SK-N-SH (cell line): ENCODE measurements around the gene NR6A1. TPM values are rescaled to one million over a fixed set of nuclear protein-coding genes. Genes with fewer than 3 reads are reported as not detected.
A peak's percentile ranks its signal among the peaks of the same experiment; 100 is the strongest.

Experiments
- CTCF ChIA-PET: fragments of 300-600, 350-600 bp; formaldehyde crosslinking; extraction: SDS; loops from one replicate; lab custom pipeline; 2021; lab: Yijun Ruan, JAX
- POLR2A ChIA-PET: fragments of 350-600 bp; sonication (Branson Sonifier 250); formaldehyde crosslinking; extraction: SDS; loops from one replicate; lab custom pipeline; 2020; ENCODE audit warnings: antibody characterized with exemption, inconsistent platforms; lab: Yijun Ruan, JAX
- DNase-seq: peaks from one replicate; pipeline ENCODE4 v3.0.0; 2012
- H2AFZ ChIP-seq: fragments of 200-600 bp; sonication (generic); 2 replicates; pipeline ENCODE4 v1.8.1; 2016; ENCODE audit warnings: antibody characterized with exemption, mild to moderate bottlenecking, low read depth
- H3F3A ChIP-seq: fragments of 200-600 bp; sonication (generic); replicated peaks from 2 replicates; pipeline ENCODE3; 2016; ENCODE audit warnings: antibody characterized with exemption, mild to moderate bottlenecking; ENCODE audit not compliant: insufficient read depth
- H3K27ac ChIP-seq, 2 experiments: fragments of 200-500 bp in 1 of 2; fragments of 200-600 bp in 1 of 2; sonication (Bioruptor generic) in 1 of 2; sonication (generic), shearing (Covaris generic) in 1 of 2; 2 replicates each; pipeline versions ENCODE4 v1.5.1 to v1.6.1; 2014 to 2016; ENCODE audit warnings: low read depth in 2 of 2, inconsistent platforms in 1 of 2, low read length in 1 of 2, mild to moderate bottlenecking in 1 of 2, mixed read lengths in 1 of 2
- H3K27me3 ChIP-seq: fragments of 200-600 bp; sonication (generic), shearing (Covaris generic); 2 replicates; pipeline ENCODE4 v1.6.1; 2016; ENCODE audit warnings: mixed run types; ENCODE audit not compliant: insufficient read depth
- H3K36me3 ChIP-seq, 2 experiments: fragments of 200-500 bp in 1 of 2; fragments of 200-600 bp in 1 of 2; sonication (Bioruptor generic) in 1 of 2; sonication (generic) in 1 of 2; replicated peaks in 1 of 2; 2 replicates each; pipeline versions ENCODE3 to v1.5.1; 2014 to 2016; ENCODE audit warnings: low read length in 1 of 2, mild to moderate bottlenecking in 1 of 2; ENCODE audit not compliant: insufficient read depth in 2 of 2, control insufficient read depth in 1 of 2
- H3K4me1 ChIP-seq, 2 experiments: fragments of 200-500 bp in 1 of 2; fragments of 200-600 bp in 1 of 2; sonication (Bioruptor generic) in 1 of 2; sonication (generic), shearing (Covaris generic) in 1 of 2; 2 replicates each; pipeline versions ENCODE4 v1.5.1 to v1.6.1; 2014 to 2016; ENCODE audit warnings: low read depth in 1 of 2, low read length in 1 of 2, mixed run types in 1 of 2; ENCODE audit not compliant: insufficient read depth in 2 of 2, control insufficient read depth in 1 of 2
- H3K4me2 ChIP-seq: fragments of 200-600 bp; sonication (generic), shearing (Covaris generic); 2 replicates; pipeline ENCODE4 v1.6.1; 2017; ENCODE audit warnings: mixed run types
- H3K4me3 ChIP-seq, 2 experiments: fragments of 200-500 bp in 1 of 2; fragments of 200-600 bp in 1 of 2; sonication (Bioruptor generic) in 1 of 2; sonication (generic), shearing (Covaris generic) in 1 of 2; 2 replicates each; pipeline versions ENCODE4 v1.5.1 to v1.8.1; 2014 to 2016; ENCODE audit warnings: low read depth in 2 of 2, inconsistent platforms in 1 of 2, low read length in 1 of 2, mild to moderate bottlenecking in 1 of 2, mixed read lengths in 1 of 2, moderate library complexity in 1 of 2
- H3K79me2 ChIP-seq: fragments of 200-600 bp; sonication (generic); 2 replicates; pipeline ENCODE4 v1.8.1; 2017; ENCODE audit warnings: mild to moderate bottlenecking; ENCODE audit not compliant: insufficient read depth
- H3K9ac ChIP-seq: fragments of 200-600 bp; sonication (generic); 2 replicates; pipeline ENCODE4 v1.6.1; 2017; ENCODE audit warnings: mixed run types
- H3K9me2 ChIP-seq: fragments of 200-600 bp; sonication (generic); 2 replicates; pipeline ENCODE4 v1.6.1; 2017; ENCODE audit warnings: mixed run types
- H3K9me3 ChIP-seq: fragments of 200-600 bp; sonication (generic); 2 replicates; pipeline ENCODE4 v1.6.1; 2017; ENCODE audit warnings: mixed run types, mild to moderate bottlenecking, moderate library complexity
- H4K20me1 ChIP-seq: fragments of 200-600 bp; sonication (generic); 2 replicates; pipeline ENCODE4 v1.6.1; 2017; ENCODE audit warnings: mild to moderate bottlenecking, mixed run types; ENCODE audit not compliant: insufficient read depth
- CTCF ChIP-seq: fragments of 200-600 bp; sonication (generic); IDR thresholded peaks from 2 replicates; pipeline ENCODE4 v1.6.1; 2017; ENCODE audit warnings: antibody characterized with exemption, mild to moderate bottlenecking, moderate library complexity
- ELF1 ChIP-seq: IDR thresholded peaks from 2 replicates; pipeline ENCODE4 v1.4.0; 2012
- EZH2phosphoT487 ChIP-seq: fragments of 200-600 bp; sonication (generic); IDR thresholded peaks from 2 replicates; pipeline ENCODE4 v1.6.1; 2017; ENCODE audit warnings: low read depth, mixed run types, mild to moderate bottlenecking, antibody characterized with exemption, moderate library complexity, borderline replicate concordance
- FOSL2 ChIP-seq: IDR thresholded peaks from 2 replicates; pipeline ENCODE4 v1.4.0; 2012; ENCODE audit warnings: low read depth, mild to moderate bottlenecking, moderate library complexity, borderline replicate concordance
- FOXJ3 ChIP-seq: sonication (generic); formaldehyde crosslinking; IDR thresholded peaks from 2 replicates; pipeline ENCODE4 v1.5.1; 2020; ENCODE audit warnings: mild to moderate bottlenecking, missing genetic modification reagents
- FOXM1 ChIP-seq: IDR thresholded peaks from 2 replicates; pipeline ENCODE4 v1.4.0; 2012; ENCODE audit warnings: low read depth, mild to moderate bottlenecking
- JUND ChIP-seq: IDR thresholded peaks from 2 replicates; pipeline ENCODE4 v1.4.0; 2012
- NFIC ChIP-seq: IDR thresholded peaks from 2 replicates; pipeline ENCODE4 v1.4.0; 2012; ENCODE audit warnings: borderline replicate concordance
- RFX5 ChIP-seq: IDR thresholded peaks from 2 replicates; pipeline ENCODE4 v1.6.1; 2012; ENCODE audit warnings: mild to moderate bottlenecking, improper control_type of control experiment, low read length
- TCF12 ChIP-seq: IDR thresholded peaks from 2 replicates; pipeline ENCODE4 v1.4.0; 2012
- USF1 ChIP-seq: IDR thresholded peaks from 2 replicates; pipeline ENCODE4 v1.4.0; 2012; ENCODE audit warnings: low read depth, borderline replicate concordance
- USF2 ChIP-seq: fragments of 150-350 bp; IDR thresholded peaks from 2 replicates; pipeline ENCODE4 v1.6.1; 2017; ENCODE audit warnings: antibody characterized with exemption, low read length, low read depth, borderline replicate concordance
- ZBTB33 ChIP-seq: IDR thresholded peaks from 2 replicates; pipeline ENCODE4 v1.4.0; 2012; ENCODE audit warnings: low read depth, borderline replicate concordance
- WGBS: methylation state at CpG from one replicate; pipeline ENCODE4 v1.1.6; 2017; ENCODE audit warnings: low lambda C conversion rate; 5-methylcytosine and 5-hydroxymethylcytosine counted together
- polyA plus RNA-seq, 3 experiments: library from polyadenylated mRNA; depleted of rRNA; stranded (reverse); fragments of >200 nt; gene quantifications; 2 replicates each; pipeline ENCODE4 v1.2.3, GENCODE V29; 2012
- TF ChIP-seq, protein P1 (sequence below): IDR thresholded peaks from 2 replicates; pipeline ENCODE4; 2012

NR6A1 gene
- polyA plus RNA-seq, 1 of the 3 experiments (the other 2 are of a cell fraction): 1.2 TPM

DNA sequence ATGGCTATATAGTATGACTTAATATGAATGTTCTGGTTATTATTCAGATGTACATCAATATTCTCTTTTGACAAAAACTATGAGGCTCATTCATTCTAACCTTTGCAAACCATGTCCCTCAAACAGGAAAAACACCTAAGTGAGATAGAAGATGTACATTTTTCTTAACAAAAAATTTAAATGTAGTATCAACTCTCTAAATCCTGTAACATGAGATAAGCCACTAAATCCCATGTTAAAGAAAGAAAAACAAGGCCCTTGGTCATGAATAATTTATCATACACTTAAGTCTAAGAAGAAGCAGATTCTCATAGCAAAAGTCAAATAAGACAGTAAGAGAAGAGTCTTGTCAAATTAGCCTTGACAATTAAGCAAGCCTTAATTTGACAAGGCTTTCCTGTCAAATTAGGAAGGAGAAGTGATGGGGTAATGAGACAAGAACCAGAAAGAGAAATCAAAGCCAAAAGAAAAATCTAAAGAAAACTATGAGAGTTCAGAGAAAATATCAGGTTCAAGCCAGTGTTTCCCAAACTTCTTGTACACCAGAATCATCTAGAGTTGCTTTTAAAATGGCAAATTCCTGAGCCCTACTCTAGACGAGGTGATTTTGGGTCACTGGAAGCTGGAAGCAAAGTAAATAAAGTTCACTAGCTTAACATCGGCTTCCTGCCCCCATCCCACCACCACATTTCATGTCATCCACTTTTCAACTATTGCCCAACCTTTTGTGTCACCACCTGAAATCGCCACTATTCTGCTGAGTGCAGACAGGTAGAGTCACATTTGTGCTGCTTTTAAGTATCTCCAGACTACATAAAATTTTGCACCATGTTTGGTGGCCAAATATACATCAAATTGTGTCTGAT, 76.5 kb downstream of the NR6A1 start:
- no peak for DNase-seq
- TF ChIP-seq USF2 (no peak), RFX5 (no peak), JUND (no peak), FOXM1 (no peak), CTCF (no peak), ELF1 (no peak), EZH2phosphoT487 (no peak), USF1 (no peak), FOSL2 (no peak), TCF12 (no peak), NFIC (no peak), ZBTB33 (no peak), FOXJ3 (CRISPR knock-in tag) (no peak)
- TF ChIP-seq, protein P1, sequence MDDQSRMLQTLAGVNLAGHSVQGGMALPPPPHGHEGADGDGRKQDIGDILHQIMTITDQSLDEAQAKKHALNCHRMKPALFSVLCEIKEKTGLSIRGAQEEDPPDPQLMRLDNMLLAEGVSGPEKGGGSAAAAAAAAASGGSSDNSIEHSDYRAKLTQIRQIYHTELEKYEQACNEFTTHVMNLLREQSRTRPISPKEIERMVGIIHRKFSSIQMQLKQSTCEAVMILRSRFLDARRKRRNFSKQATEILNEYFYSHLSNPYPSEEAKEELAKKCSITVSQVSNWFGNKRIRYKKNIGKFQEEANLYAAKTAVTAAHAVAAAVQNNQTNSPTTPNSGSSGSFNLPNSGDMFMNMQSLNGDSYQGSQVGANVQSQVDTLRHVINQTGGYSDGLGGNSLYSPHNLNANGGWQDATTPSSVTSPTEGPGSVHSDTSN: no peak

More for the DNA sequence above, 76.5 kb downstream of the NR6A1 start:
- Histone ChIP-seq H3K9me3 (no peaks in the 10 kb centered on the region), H2AFZ (no peak overlapping the region), H3K27ac (peak overlapping the region; percentile 24 to 91), H3K4me3 (peak overlapping the region in 1 of 2 experiments; percentile 3; a peak in 1 of 4 replicates), H3K9ac (peak overlapping the region; percentile 78), H3K4me2 (peak overlapping the region; percentile 66), H3K4me1 (peaks cover 17 to 42% of the 10 kb centered on the region in 2 experiments), H3K79me2 (peaks cover 77% of the 10 kb centered on the region), H3K9me2 (no peaks in the 10 kb centered on the region; the same call in 1 of the 2 replicates), H3K27me3 (no peaks in the 10 kb centered on the region), H3K36me3 (peaks cover 24 to 37% of the 10 kb centered on the region in 2 experiments), H4K20me1 (no peaks in the 10 kb centered on the region), H3F3A (peaks cover 51% of the 10 kb centered on the region)
- WGBS: 73% methylated on average over 3 of the region's 3 CpGs
- CTCF ChIA-PET: interaction anchor here (1.4 to 2.6 kb wide), 2 partner anchors 17 to 70 kb away, joined by 6 to 19 read pairs; no protein-coding TSS in a partner anchor
- POLR2A ChIA-PET: no interaction called here
